Cardiac septum (tissue), 1 donor: ENCODE measurements around the gene GHSR. TPM values are rescaled to one million over a fixed set of nuclear protein-coding genes. Genes with fewer than 3 reads are reported as not detected.

ENCODE experiments used
- DNase-seq: peaks from one replicate; pipeline ENCODE4 v3.0.0-alpha.2; 2020; ENCODE audit warnings: low spot score
- intact Hi-C: fragments of 100-400 bp; cut with DNase I; formaldehyde crosslinking; loops from one replicate; pipeline ENCODE4 v1.14.0; 2022
- total RNA-seq: library from RNA; stranded (reverse); fragmentation: NEBNext Ultra II Directional; extraction: Animal tissue kit (Norgen Biotek cat#: 25700); gene quantifications from one replicate; pipeline ENCODE4 v1.2.1, GENCODE V29; 2021
- donor health status: DM: no; HTN: no; CAD: no.

Gene GHSR
- total RNA-seq, 1 donor from 2014 or later, result not detected

DNA sequence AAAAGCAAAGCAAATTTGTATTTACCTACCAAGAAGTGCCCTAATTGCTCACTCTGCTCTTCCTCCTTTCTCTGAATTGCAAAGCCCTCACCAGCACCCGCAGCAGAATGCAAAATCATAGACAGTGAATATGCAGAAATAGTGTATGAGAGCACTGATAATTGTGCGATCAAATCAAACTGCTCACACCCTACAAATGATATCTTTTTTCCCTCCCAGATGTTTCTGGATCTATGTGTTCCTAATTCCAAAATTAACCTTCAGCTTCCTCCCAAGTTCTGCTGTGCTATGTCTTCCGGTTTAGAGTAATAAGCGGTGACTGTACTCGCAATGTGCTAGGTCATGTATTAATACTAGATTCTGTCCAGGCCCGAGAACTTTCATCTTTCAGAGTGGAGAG lies 3.4 kb downstream of the GHSR start:
- intact Hi-C loops, result no loop called here

DNA sequence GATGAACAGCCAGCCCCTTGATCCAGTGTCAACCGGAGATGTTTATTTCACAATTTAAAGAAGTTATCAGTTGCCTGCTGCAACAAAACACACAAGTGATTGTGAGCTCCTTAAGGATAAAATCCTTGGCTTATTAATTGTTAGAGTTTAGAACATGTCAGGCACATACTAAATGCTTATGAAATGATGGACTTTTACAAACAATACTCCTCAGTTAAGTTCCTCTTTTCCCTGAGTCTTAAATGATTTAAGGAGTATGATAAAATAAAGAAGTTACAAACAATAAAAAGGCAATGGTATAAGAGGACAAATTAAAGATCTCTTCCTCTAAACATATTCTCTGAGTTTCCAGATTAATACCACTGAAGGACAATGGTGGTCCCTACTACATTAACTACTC lies 5.7 kb downstream of the GHSR start:
- DNase-seq, result no peak
- intact Hi-C loops, result no loop called here

More for the DNA sequence above, 3.4 kb downstream of the GHSR start:
- no peak for DNase-seq

DNA sequence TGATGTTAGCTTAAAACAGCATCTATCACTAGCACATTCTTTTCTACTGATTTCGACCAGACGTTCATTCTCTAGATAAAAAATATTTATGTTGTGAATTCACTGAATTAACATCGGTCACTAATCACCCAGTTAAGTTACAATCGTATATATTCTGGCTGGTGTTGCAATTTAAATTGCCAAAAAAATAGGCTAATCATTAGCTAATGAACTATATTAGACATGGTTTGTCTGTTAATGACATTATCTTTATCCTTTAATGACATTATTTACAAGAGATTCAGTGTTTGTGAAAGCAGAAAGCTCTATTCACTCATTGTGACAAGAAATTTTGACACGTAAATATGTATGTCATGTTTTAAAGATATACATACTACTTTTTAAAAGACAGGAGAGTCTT lies 6.7 kb downstream of the GHSR start:
- no peak for DNase-seq
- intact Hi-C loops, result no loop called here

DNA sequence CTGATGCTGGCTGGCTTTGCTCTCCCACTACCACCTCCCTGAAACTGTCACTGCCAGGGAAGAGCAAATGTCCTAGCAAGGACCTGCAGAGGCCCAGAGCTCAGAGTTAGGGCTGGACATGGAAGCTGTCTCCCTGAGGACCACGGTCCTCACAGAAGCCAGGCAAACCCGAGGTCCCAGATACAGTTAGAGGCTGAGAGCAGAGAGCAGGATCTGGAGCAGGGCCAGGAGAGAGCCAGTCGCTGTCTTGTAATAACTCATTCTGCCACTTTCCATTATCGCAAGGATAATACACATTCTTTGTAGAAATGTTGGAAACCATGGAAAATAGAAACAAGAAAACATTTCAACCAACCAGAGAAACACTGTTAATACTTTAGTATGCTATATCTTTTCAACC lies 10.1 kb downstream of the GHSR start:
- intact Hi-C loops, result no loop called here
- DNase-seq, result no peak

DNA sequence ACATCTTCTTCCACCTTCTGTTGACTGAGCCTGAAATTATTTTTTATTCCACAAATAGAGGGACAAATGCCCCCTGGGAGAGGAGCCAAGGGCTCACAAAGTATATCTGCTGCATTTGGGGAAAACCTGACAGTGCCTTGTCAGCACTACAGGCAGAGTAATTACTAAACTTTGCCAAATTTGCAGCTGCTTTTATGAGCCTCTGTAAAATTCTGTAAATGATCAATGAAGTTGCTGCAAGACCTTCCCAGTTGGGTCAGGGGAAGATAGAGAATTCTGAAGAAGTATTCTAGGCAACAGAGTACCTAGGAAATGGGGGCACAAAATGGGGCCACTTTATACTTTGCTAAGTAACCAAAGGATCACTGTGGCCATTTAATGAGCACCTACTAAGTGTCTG lies 10.5 kb downstream of the GHSR start:
- no peak for DNase-seq

DNA sequence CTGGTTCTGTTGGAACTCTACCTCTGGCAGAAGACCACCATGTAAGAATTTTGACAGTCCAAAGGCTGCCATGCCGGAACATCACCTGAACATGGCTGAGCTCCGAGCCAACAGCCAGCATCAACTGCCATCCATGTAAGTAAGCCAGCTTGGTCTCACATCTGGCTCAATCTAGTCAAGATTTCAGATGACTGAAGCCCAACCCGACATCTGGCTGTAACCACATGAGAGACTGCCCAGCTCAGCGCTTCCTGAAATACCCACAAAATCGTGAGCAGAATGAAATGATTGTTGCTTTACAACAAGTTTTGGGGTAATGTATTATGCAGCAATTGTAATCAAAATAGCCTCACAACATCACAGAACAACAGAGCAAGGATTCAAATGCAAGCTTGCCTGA lies 32.9 kb downstream of the GHSR start:
- DNase-seq, result no peak
- intact Hi-C loops, result no loop called here

More for the DNA sequence above, 10.5 kb downstream of the GHSR start:
- intact Hi-C loops, result no loop called here

DNA sequence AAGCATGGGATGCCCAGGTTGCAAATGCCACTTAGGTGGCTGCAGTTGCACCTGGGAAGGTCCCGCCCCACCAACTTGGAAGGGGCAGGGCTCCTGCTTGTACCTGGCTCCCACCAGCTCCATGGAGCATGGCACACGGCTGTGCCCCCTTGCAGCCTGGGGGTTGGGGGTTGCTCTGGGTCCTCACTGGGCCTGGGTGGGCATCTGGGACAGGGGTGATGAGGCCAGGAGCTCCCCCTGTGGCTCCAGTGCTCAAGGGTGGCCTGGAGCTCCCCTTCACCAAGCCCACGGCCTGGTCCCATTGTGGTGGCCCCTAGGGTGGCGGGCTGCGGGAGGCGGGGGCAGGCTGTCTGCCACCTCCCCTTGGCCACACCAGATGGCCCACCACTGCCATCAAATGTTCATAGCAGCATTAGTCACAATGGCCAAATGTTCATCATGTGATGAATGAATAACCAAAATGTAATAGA lies 36.7 kb downstream of the GHSR start:
- DNase-seq, result no peak
- intact Hi-C loops, result no loop called here

DNA sequence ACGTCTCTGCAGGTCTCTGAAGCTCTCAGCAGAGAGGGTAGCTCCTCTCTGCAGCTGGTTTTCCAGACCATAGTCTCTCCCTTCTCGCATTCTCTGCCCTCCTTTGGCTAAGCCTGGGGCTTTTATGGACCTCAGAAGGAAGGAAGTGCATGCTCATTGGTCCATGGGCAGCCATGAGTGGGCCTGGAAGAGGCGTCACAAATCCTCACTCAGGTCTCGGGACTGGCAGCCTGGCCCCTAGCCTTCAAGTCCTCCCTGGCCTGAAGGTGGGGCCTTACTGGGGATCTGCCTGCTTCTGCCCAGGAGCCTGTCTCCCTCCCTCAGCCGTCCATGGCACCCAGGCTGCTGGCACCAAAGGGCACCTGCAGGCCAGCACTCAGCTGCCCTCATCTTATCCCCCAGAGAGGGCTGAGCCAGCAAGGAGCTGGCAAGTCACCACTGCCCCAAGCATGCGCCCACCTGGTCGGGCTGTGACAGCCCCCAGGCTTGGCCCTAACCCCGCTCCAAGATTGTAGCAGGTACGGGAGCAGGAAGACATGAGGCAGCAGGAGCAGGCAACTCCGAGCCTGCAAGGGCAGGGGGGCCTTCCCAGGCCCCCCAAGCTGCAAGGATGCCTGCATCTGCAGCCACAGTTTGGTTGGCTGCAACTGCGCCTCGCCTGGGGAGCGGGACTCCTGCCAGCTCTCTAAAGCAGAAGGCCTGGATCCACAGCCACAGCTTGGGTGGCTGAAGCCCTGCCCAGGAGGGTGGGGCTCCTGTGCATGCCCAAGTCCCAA lies 37.4 kb downstream of the GHSR start:
- intact Hi-C loops, result no loop called here
- DNase-seq, result no peak

DNA sequence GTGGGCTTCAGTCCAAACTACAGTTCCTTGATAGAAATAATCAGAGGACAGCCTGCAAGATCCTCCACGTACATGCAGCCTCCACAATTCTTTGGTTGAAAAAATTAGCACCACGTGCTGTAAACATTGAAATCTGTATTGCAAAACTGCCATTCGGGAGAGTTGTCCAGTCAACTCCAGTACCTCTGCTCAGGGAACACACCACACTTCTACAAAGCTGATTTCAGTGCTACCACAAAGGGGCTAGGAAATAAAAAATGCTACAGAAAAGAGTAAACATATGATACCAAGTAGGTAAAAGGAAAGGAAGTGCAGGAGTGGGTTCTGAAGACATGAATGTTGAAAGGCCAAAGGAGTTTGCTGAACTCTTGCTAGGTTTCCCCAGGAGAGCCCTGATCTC lies 40.4 kb downstream of the GHSR start:
- intact Hi-C loops, result no loop called here
- no peak for DNase-seq

DNA sequence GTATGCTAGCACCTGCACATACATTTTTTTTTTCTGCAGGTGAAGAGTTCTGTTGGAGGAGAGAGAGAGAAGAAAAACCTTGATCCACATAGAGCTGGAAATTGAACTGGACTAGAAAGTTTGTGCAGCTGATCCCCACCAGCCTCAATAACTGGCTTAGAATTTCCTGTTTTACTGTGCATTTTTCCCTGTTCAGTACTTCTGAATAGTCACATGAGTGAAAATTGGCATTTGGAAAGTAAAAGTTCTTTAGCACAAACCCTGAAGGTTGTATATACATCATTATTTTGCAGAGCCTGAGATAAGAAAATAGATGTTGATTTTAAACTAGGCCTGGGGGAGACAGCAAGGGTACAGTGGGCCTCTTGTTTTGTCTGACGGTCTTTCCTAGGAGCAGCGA lies 42.3 kb downstream of the GHSR start:
- no peak for DNase-seq
- intact Hi-C loops, result no loop called here

DNA sequence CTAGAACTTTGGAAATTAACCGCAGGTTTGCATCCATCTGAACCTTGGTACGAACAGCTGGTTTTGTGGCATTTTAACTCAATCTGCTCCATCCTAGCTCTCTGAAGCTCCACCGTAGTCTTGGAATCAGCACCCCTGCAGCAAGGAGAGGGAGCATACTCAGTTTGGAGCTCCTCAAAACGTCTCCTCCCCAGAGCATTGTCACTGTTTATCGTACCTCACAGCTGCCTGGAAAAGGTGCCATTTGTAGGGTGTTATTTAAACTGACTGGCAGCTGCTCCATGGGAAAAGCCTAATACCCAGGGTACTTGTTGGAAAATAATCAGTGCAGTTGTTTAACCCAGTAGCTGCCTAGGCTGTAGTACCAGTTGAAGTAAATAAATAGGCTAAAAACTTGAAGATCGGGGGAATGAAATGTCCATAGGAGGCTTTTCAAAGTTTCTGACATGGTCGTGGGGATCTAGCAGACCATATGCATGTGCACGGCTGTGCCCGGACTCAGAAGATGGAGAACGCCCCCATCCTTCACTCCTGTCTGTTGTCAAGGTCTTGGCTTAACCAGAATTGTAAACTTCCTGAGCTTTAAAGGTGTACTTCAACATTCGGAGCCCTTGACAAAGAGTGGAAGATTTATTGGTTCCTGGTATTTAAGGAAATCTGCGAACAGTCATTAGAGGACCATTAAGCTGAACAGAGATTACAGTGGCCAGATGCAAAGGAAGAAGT lies 43.9 kb downstream of the GHSR start:
- intact Hi-C loops, result no loop called here

DNA sequence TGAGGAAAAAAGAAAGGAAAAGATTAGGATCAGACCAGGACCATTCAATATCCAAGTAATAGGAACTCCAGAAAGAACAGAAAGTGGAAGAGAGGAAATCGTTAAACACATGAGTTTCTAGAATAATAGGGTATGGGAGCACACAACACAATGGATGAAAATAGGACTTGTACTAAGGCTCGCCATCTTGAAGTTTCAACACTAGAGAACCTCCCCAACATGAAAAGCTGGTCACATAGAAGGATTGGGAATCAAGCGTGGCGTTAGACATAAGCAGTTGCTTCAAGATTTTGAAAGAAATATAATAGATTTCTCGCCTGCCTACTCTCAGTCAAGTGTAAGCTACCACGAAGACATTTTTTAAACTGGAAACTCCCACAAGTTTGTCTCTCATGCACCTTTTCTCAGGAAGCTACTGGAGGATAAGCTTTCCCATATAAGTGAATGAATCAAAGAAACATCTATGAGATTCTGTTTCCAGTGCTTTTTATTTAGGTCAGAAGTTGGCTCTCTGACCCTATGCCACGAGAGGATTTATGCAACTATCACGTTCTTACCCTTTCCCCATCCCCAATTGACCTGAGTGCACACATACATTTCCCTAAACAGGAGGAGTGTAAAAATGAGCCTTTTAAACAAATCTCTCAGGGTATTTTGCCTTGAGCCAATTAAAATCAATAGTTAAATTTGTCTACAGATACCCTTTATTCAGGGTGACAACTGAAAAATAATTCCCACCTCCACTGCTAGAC lies 45.2 kb downstream of the GHSR start:
- DNase-seq, result no peak
- intact Hi-C loops, result no loop called here

More for the DNA sequence above, 43.9 kb downstream of the GHSR start:
- DNase-seq, result no peak

DNA sequence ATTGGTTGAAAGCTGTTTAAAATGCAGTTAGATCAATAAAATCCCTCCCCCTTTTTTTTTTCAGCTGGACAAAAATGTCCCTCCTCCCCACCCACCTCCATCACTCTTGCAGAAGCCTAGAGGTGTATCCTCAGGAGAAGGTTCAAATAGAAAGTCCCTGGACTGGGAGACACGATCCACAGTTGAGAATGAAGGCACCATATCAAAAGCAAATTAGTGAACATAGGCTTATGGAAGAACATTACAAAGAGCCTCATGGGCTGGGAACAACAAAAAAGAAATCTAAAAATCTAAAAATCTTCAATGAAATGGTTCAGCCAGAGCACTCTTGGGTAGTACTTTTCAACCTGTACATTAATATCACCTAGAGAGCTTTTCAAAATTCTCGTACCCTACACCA lies 46.2 kb downstream of the GHSR start:
- intact Hi-C loops, result no loop called here

DNA sequence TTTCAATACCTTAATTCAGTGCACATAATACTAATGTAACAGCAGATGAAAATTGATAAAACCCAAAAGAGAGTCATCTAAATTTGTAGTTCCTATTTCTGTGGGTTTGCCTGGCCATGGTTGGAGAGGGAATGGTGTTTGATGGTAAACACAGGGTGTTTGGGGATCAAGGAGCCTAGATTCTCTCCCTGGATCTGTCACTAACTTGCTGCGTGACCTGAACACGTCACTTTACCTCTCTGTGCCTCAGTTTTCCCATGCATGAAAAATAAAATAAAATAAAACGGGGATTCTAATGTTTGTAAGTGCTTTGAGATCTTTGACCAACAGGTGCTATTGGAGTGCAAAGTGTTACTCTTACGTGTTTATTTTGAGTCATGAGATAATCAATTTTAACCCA lies 49.8 kb downstream of the GHSR start:
- no peak for DNase-seq
- intact Hi-C loops, result no loop called here

More for the DNA sequence above, 46.2 kb downstream of the GHSR start:
- no peak for DNase-seq

DNA sequence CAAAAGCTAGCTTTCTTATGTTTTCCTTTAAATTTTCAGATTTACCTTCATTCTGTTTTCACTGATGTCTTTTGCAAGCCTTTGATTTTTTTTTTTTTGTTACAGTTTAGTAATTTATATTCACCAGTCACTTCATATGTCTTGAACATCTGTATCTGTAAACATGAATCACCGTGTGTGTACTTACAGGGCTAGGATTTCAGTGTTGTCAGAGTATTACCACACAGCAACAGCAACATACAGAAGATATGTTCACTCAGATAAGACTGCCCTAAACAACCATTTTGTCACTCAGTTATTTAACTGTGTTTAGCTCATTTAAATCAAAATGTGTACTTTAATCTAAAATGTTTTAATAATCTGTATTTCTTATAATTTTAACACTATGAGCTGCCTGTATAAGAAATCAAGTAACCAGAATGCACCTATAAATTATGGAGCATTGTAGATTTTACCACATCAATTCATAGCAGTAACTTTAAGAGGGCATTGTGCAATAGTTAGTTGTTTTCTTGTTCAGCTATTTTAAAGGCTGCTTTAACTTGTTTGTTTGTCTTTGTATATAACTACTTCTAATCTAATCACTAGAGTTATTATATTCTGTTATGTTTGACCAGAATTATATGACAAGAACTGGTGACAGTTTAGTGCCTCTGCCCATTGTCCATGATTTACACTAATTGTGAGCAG lies 50.4 kb downstream of the GHSR start:
- intact Hi-C loops, result no loop called here

DNA sequence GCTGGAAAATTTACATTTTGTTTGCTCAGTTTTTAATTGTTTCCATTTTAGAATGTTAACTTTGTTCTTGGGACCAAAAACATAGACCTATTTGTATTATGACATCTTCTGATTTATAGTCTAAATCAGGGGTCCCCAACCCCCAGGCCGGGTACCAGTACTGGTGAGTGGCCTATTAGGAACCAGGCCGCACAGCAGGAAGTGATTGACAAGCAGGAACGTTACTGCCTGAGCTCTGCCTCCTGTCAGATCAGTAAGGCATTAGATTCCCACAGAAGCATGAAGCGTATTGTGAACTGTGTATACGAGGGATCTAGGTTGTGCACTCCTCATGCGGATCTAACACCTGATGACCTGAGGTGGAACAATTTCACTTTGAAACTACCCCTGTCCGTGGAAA lies 51.9 kb downstream of the GHSR start:
- intact Hi-C loops, result no loop called here
- no peak for DNase-seq

More for the DNA sequence above, 50.4 kb downstream of the GHSR start:
- no peak for DNase-seq

DNA sequence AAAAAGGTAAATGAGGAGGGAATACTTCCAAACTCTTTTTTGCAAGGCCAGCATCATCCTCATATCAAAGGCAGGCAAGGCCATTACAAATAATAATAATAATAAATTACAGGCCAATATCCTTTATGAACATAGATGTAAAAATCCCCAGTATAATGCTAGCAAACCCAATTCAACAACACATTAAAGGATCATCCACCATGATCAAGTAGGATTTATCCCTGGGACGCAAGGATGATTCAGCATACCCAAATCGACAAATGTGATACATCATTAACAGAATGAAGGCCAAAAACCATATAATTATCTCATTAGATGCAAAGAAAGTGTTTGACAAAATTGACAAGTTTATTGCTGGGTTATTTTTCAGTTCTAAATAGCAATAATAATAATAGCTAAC lies 53.6 kb downstream of the GHSR start:
- DNase-seq, result no peak
- intact Hi-C loops, result no loop called here
